H9 (cell line): Measurements from ENCODE around the gene STRA6. TPM values are rescaled to one million over a fixed set of nuclear protein-coding genes. Genes with fewer than 3 reads are reported as not detected.

Experiments
- DNase-seq: peaks from one replicate; pipeline ENCODE4 v3.0.0-alpha.2; 2017
- H2AFZ ChIP-seq: one replicate; pipeline ENCODE4 v1.6.1; 2013; ENCODE audit warnings: mild to moderate bottlenecking, low read length, control low read depth, moderate library complexity
- H2AK5ac ChIP-seq: 2 replicates; pipeline ENCODE4 v1.6.1; 2013; ENCODE audit warnings: low read length, control low read depth, mixed read lengths; ENCODE audit not compliant: insufficient read length
- H2BK120ac ChIP-seq: one replicate; pipeline ENCODE4 v1.6.1; 2013; ENCODE audit warnings: low read depth, mild to moderate bottlenecking, low read length, control low read depth, inconsistent platforms; ENCODE audit not compliant: poor library complexity, severe bottlenecking
- H2BK12ac ChIP-seq: 2 replicates; pipeline ENCODE4 v1.6.1; 2013; ENCODE audit warnings: low read length, control low read depth, mixed read lengths, low read depth; ENCODE audit not compliant: insufficient read length
- H2BK15ac ChIP-seq: 2 replicates; pipeline ENCODE4 v1.6.1; 2013; ENCODE audit warnings: low read depth, low read length, control low read depth
- H2BK20ac ChIP-seq: one replicate; pipeline ENCODE4 v1.6.1; 2013; ENCODE audit warnings: low read depth, mild to moderate bottlenecking, low read length, control low read depth, inconsistent platforms; ENCODE audit not compliant: poor library complexity, severe bottlenecking
- H2BK5ac ChIP-seq: 2 replicates; pipeline ENCODE4 v1.6.1; 2013; ENCODE audit warnings: low read length, control low read depth, mixed read lengths; ENCODE audit not compliant: insufficient read length
- H3K14ac ChIP-seq: 2 replicates; pipeline ENCODE4 v1.6.1; 2013; ENCODE audit warnings: low read length, control low read depth; ENCODE audit not compliant: insufficient read depth
- H3K18ac ChIP-seq: 2 replicates; pipeline ENCODE4 v1.6.1; 2013; ENCODE audit warnings: low read depth, mild to moderate bottlenecking, mixed read lengths, low read length, control low read depth; ENCODE audit not compliant: insufficient read length
- H3K23ac ChIP-seq: 2 replicates; pipeline ENCODE4 v1.6.1; 2013; ENCODE audit warnings: low read length, control low read depth, mixed read lengths, low read depth; ENCODE audit not compliant: insufficient read length
- H3K23me2 ChIP-seq: 2 replicates; pipeline ENCODE4 v1.6.1; 2013; ENCODE audit warnings: low read depth, mild to moderate bottlenecking, mixed read lengths, low read length, control low read depth; ENCODE audit not compliant: insufficient read length, poor library complexity, severe bottlenecking
- H3K27ac ChIP-seq: 2 replicates; pipeline ENCODE4 v1.5.1; 2013; ENCODE audit warnings: low read length, control low read depth, mixed read lengths, low read depth; ENCODE audit not compliant: insufficient read length
- H3K27me3 ChIP-seq: 2 replicates; pipeline ENCODE4 v1.6.1; 2013; ENCODE audit warnings: low read length, control low read depth, inconsistent platforms; ENCODE audit not compliant: insufficient read depth
- H3K4ac ChIP-seq: 2 replicates; pipeline ENCODE4 v1.6.1; 2013; ENCODE audit warnings: low read depth, mild to moderate bottlenecking, control low read depth, inconsistent platforms, low read length, moderate library complexity
- H3K4me1 ChIP-seq: 2 replicates; pipeline ENCODE4 v1.6.1; 2013; ENCODE audit warnings: low read length, control low read depth, inconsistent platforms; ENCODE audit not compliant: insufficient read depth
- H3K4me2 ChIP-seq: 2 replicates; pipeline ENCODE4 v1.6.1; 2013; ENCODE audit warnings: low read length, control low read depth, mixed read lengths; ENCODE audit not compliant: insufficient read length, insufficient read depth
- H3K56ac ChIP-seq: 2 replicates; pipeline ENCODE4 v1.6.1; 2013; ENCODE audit warnings: low read depth, mild to moderate bottlenecking, mixed read lengths, low read length, control low read depth; ENCODE audit not compliant: insufficient read length
- H3K79me1 ChIP-seq: 2 replicates; pipeline ENCODE4 v1.6.1; 2013; ENCODE audit warnings: low read depth, mild to moderate bottlenecking, moderate library complexity, low read length, control low read depth, inconsistent platforms; ENCODE audit not compliant: insufficient read depth, poor library complexity, severe bottlenecking
- H3K79me2 ChIP-seq: 2 replicates; pipeline ENCODE4 v1.6.1; 2013; ENCODE audit warnings: low read length, control low read depth, inconsistent platforms; ENCODE audit not compliant: insufficient read depth
- H3K9ac ChIP-seq: 2 replicates; pipeline ENCODE4 v1.6.1; 2013; ENCODE audit warnings: low read length, control low read depth, mixed read lengths; ENCODE audit not compliant: insufficient read length; ENCODE audit errors: extremely low read depth
- H3K9me3 ChIP-seq: one replicate; pipeline ENCODE4 v1.6.1; 2013; ENCODE audit warnings: low read depth, low read length, inconsistent platforms; ENCODE audit not compliant: control insufficient read depth
- H3T11ph ChIP-seq: one replicate; pipeline ENCODE4 v1.6.1; 2013; ENCODE audit warnings: mild to moderate bottlenecking, low read length, control low read depth, inconsistent platforms
- H4K20me1 ChIP-seq: one replicate; pipeline ENCODE4 v1.6.1; 2013; ENCODE audit not compliant: control insufficient read depth, insufficient read length, insufficient read depth
- H4K5ac ChIP-seq: 2 replicates; pipeline ENCODE4 v1.6.1; 2013; ENCODE audit warnings: low read depth, mild to moderate bottlenecking, mixed read lengths, low read length, control low read depth; ENCODE audit not compliant: insufficient read length
- H4K8ac ChIP-seq: replicated peaks from 2 replicates; pipeline ENCODE4 v1.6.1; 2013; ENCODE audit warnings: low read length, control low read depth, mixed read lengths, low read depth; ENCODE audit not compliant: insufficient read length
- H4K91ac ChIP-seq: 2 replicates; pipeline ENCODE4 v1.6.1; 2013; ENCODE audit warnings: low read depth, mild to moderate bottlenecking, moderate library complexity, mixed read lengths, low read length, control low read depth; ENCODE audit not compliant: insufficient read length
- H3K27ac Mint-ChIP-seq, 3 experiments: 2 replicates in 2 of 3; 3 replicates in 1 of 3; pipeline ENCODE4 v1.8.0; 2020 to 2021; ENCODE audit warnings: mixed read lengths in 3 of 3, mild to moderate bottlenecking in 1 of 3, moderate library complexity in 1 of 3
- H3K27me3 Mint-ChIP-seq: 2 replicates; pipeline ENCODE4 v1.8.0; 2021; ENCODE audit warnings: low read depth, mild to moderate bottlenecking, moderate library complexity, mixed read lengths
- H3K36me3 Mint-ChIP-seq, 3 experiments: 2 replicates in 2 of 3; 3 replicates in 1 of 3; pipeline ENCODE4 v1.8.0; 2020 to 2021; ENCODE audit warnings: low read depth in 3 of 3, mixed read lengths in 3 of 3; ENCODE audit not compliant: insufficient read depth in 1 of 3
- H3K4me1 Mint-ChIP-seq, 2 experiments: 2 replicates each; pipeline ENCODE4 v1.8.0; 2020; ENCODE audit warnings: mixed read lengths in 2 of 2
- H3K4me3 Mint-ChIP-seq, 2 experiments: 2 replicates in 1 of 2; 3 replicates in 1 of 2; pipeline ENCODE4 v1.8.0; 2020 to 2021; ENCODE audit warnings: mild to moderate bottlenecking in 2 of 2, mixed read lengths in 2 of 2, moderate library complexity in 1 of 2
- H3K9me3 Mint-ChIP-seq, 2 experiments: 2 replicates in 1 of 2; 3 replicates in 1 of 2; pipeline ENCODE4 v1.8.0; 2020; ENCODE audit warnings: mild to moderate bottlenecking in 2 of 2, mixed read lengths in 2 of 2, moderate library complexity in 1 of 2
- CTCF ChIP-seq: fragments of 200-600 bp; sonication (generic); conservative IDR thresholded peaks from 3 replicates; pipeline ENCODE4 v1.8.0; 2021; ENCODE audit warnings: antibody characterized with exemption, mild to moderate bottlenecking
- WGBS: extraction: QIAGEN DNeasy Blood & Tissue Kit; methylation state at CpG from one replicate; pipeline ENCODE4 v1.1.7; 2013; ENCODE audit warnings: missing lambda C conversion rate, low lambda C conversion rate, mixed read lengths; ENCODE audit not compliant: insufficient read length; ENCODE audit errors: extremely low coverage; 5-methylcytosine and 5-hydroxymethylcytosine counted together
- total RNA-seq: library from RNA; stranded (reverse); gene quantifications from 2 replicates; pipeline ENCODE4 v1.2.1, GENCODE V29; 2021

The STRA6 gene
- total RNA-seq, 1 experiment from 2014 or later, result 12.8 TPM

DNA sequence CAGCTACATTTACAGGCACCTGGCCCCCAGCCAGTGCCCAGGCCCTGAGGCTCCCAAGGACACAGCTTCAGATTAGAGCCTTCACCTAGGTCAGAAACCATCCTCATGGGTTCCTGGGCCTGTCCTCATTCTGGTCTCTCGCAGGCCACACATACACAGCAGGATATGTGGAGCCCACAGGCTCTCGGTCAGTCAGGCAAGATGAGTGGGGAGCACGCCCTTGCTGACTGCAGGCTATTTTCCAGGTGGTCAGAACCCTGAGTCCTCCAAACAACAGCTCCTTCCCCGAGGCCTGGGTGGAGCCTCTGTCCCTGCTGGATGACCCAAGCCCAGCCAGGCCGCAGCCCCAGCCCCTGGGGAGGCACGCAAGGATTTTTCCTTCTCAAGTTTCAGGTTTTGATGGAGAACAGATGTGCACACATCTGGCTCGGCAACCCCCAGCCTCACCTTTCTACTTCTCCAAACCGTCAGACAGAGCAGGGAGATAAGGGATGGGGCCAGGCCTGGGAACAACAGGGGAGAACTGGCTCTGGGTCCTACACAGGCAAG is 1.6 kb downstream of the STRA6 start:
- H3K9me3 ChIP-seq, result no peaks in the 10 kb centered on the region
- H2BK15ac ChIP-seq, result no peak overlapping the region
- no peak for DNase-seq
- H3K27ac Mint-ChIP-seq, result no peak overlapping the region; a peak in 1 of 7 replicates
- H3K56ac ChIP-seq, result no peak overlapping the region
- H3K23ac ChIP-seq, result no peak overlapping the region
- no CpG with 5 or more reads among the region's 8 CpGs for WGBS
- no peak overlapping the region for H3T11ph ChIP-seq
- H3K9ac ChIP-seq, result no peak overlapping the region
- H4K8ac ChIP-seq, result no peak overlapping the region
- H2BK20ac ChIP-seq, result no peak overlapping the region
- peaks cover 49 to 59% of the 10 kb centered on the region in 2 experiments for H3K4me1 Mint-ChIP-seq
- 0 out of 2 replicates have a peak overlapping the region, but pooled peaks have one; percentile 8 for H3K14ac ChIP-seq
- no peaks in the 10 kb centered on the region for H3K9me3 Mint-ChIP-seq
- H3K36me3 Mint-ChIP-seq, result peaks cover 0 to 4% (median 2%) of the 10 kb centered on the region in 3 experiments; a peak in 3 of 7 replicates
- H2AK5ac ChIP-seq, result no peak overlapping the region
- no peaks in the 10 kb centered on the region for H3K79me1 ChIP-seq
- H3K4me2 ChIP-seq, result no peak overlapping the region
- H3K23me2 ChIP-seq, result peaks cover 11% of the 10 kb centered on the region
- no peaks in the 10 kb centered on the region for H3K27me3 ChIP-seq
- H3K27me3 Mint-ChIP-seq, result peaks cover 31% of the 10 kb centered on the region
- no peak overlapping the region for H2BK120ac ChIP-seq
- H4K91ac ChIP-seq, result no peak overlapping the region
- H3K18ac ChIP-seq, result no peak overlapping the region
- H4K20me1 ChIP-seq, result no peaks in the 10 kb centered on the region
- no peaks in the 10 kb centered on the region for H3K79me2 ChIP-seq
- H3K4me3 Mint-ChIP-seq, result peak overlapping the region in 1 of 2 experiments; percentile 17; a peak in 1 of 5 replicates
- peaks cover 18% of the 10 kb centered on the region; the same call in 1 of the 2 replicates for H3K4me1 ChIP-seq
- H4K5ac ChIP-seq, result no peak overlapping the region
- no peak overlapping the region for H3K27ac ChIP-seq
- TF ChIP-seq CTCF, result no peak
- no peak overlapping the region for H2BK12ac ChIP-seq
- no peak overlapping the region for H3K4ac ChIP-seq
- no peak overlapping the region for H2AFZ ChIP-seq
- no peak overlapping the region for H2BK5ac ChIP-seq
